Panc1 (cell line): ENCODE results near the gene MT1HL1. TPM values are rescaled to one million over a fixed set of nuclear protein-coding genes. Genes with fewer than 3 reads are reported as not detected.

Source experiments
- ATAC-seq: fragments of 200-7000 bp; cut with Tn5 transposase; 2 replicates; pipeline ENCODE4 v1.9.1; 2020; ENCODE audit warnings: mild to moderate bottlenecking, moderate library complexity
- Bru-seq: library from RNA; stranded (reverse); fragments of 400-500 nt; gene quantifications from one replicate; lab custom pipeline; 2021; lab: Mats Ljungman, UMichigan
- BruChase-seq, 2 experiments: library from RNA; stranded (reverse); fragments of 400-500 nt; gene quantifications; one replicate each; lab custom pipeline; 2021; lab: Mats Ljungman, UMichigan
- BruUV-seq: library from RNA; stranded (reverse); fragments of 400-500 nt; replicated peaks from 2 replicates; lab custom pipeline; 2021; lab: Mats Ljungman, UMichigan
- CTCF ChIA-PET: fragments of 300-600 bp; sonication (Branson Sonifier 250); formaldehyde crosslinking; loops from one replicate; lab custom pipeline; 2022; ENCODE audit warnings: antibody characterized with exemption; lab: Charles Lee
- POLR2A ChIA-PET: fragments of 300-600 bp; sonication (Branson Sonifier 250); formaldehyde crosslinking; loops from one replicate; lab custom pipeline; 2022; ENCODE audit warnings: antibody characterized with exemption; lab: Charles Lee
- DNase-seq: peaks from one replicate; pipeline ENCODE4 v3.0.0-alpha.2; 2010; ENCODE audit warnings: low read depth, low spot score
- H3K27ac ChIP-seq: 2 replicates; pipeline ENCODE4 v1.5.1; 2011; ENCODE audit warnings: mild to moderate bottlenecking, low read length, inconsistent platforms
- H3K27me3 ChIP-seq: fragments of 200-500 bp; sonication (Bioruptor generic); 2 replicates; pipeline ENCODE4 v1.6.0; 2014; ENCODE audit warnings: low read length, inconsistent platforms; ENCODE audit not compliant: control insufficient read depth, insufficient read depth
- H3K36me3 ChIP-seq: fragments of 200-500 bp; sonication (Bioruptor generic); 2 replicates; pipeline ENCODE4 v1.5.1; 2014; ENCODE audit warnings: inconsistent platforms, mild to moderate bottlenecking, low read length, moderate library complexity; ENCODE audit not compliant: control insufficient read depth, insufficient read depth
- H3K4me1 ChIP-seq: 2 replicates; pipeline ENCODE4 v1.5.1; 2011; ENCODE audit warnings: inconsistent platforms, mild to moderate bottlenecking, low read length, moderate library complexity; ENCODE audit not compliant: control insufficient read depth, insufficient read depth
- H3K4me3 ChIP-seq, 2 experiments: 2 replicates each; pipeline ENCODE4 v1.5.1; 2011 to 2012; ENCODE audit warnings: low read depth in 2 of 2, low read length in 2 of 2, mild to moderate bottlenecking in 2 of 2, inconsistent platforms in 1 of 2, moderate library complexity in 1 of 2
- H3K9me3 ChIP-seq: fragments of 200-500 bp; sonication (Bioruptor generic); 2 replicates; pipeline ENCODE4 v1.5.1; 2014; ENCODE audit warnings: low read depth, mild to moderate bottlenecking, inconsistent platforms, low read length, moderate library complexity; ENCODE audit not compliant: control insufficient read depth, insufficient read depth
- CTCF ChIP-seq: fragments of 450-650 bp; IDR thresholded peaks from 2 replicates; pipeline ENCODE4 v1.5.1; 2017; ENCODE audit warnings: mild to moderate bottlenecking
- POLR2AphosphoS5 ChIP-seq: IDR thresholded peaks from 2 replicates; pipeline ENCODE4 v1.6.1; 2012; ENCODE audit warnings: mild to moderate bottlenecking, low read depth, low read length, moderate library complexity
- SIN3A ChIP-seq: IDR thresholded peaks from 2 replicates; pipeline ENCODE4 v1.6.1; 2012; ENCODE audit warnings: low read depth, mild to moderate bottlenecking, low read length, moderate library complexity, borderline replicate concordance; ENCODE audit not compliant: insufficient read depth
- TCF7L2 ChIP-seq: IDR thresholded peaks from 2 replicates; pipeline ENCODE4 v1.6.1; 2011; ENCODE audit warnings: mild to moderate bottlenecking, low read depth, low read length, inconsistent platforms
- in situ Hi-C: cut with HindIII; loops from 2 replicates; pipeline ENCODE4 v1.10.0; 2016; ENCODE audit warnings: low sequenced_read_pairs, low pct_unique_long_range_greater_than_20kb
- intact Hi-C: fragments of 100-400 bp; cut with micrococcal nuclease; formaldehyde crosslinking; loops from one replicate; pipeline ENCODE4 v1.10.0; 2022; ENCODE audit not compliant: unreplicated experiment
- long read RNA-seq: library from polyadenylated mRNA; unstranded; transcript quantifications from one replicate; pipeline ENCODE4 v2.0.0, GENCODE V29; 2021; ENCODE audit not compliant: unreplicated experiment
- polyA plus RNA-seq: library from polyadenylated mRNA; unstranded; fragments of >200 nt; gene quantifications from one replicate; pipeline ENCODE4 v1.2.1, GENCODE V29; 2012; ENCODE audit warnings: missing spikeins; ENCODE audit not compliant: insufficient read length
- total RNA-seq: library from RNA; stranded (reverse); gene quantifications from one replicate; pipeline ENCODE4 v1.2.1, GENCODE V29; 2021; ENCODE audit not compliant: unreplicated experiment
- TF ChIP-seq, protein P1 (sequence below), 2 experiments: IDR thresholded peaks; 2 replicates each; pipeline ENCODE4 v1.6.1; 2011 to 2012; ENCODE audit warnings: low read depth in 2 of 2, control low read depth in 1 of 2, low read length in 1 of 2, mild to moderate bottlenecking in 1 of 2, moderate library complexity in 1 of 2; ENCODE audit not compliant: insufficient read depth in 1 of 2

The MT1HL1 gene
- total RNA-seq, result not detected
- polyA plus RNA-seq, result not detected
- not detected for Bru-seq, nascent RNA
- BruChase-seq, experiment 1, labeled RNA remaining after a 2-hour chase, result not detected
- BruChase-seq, experiment 2, labeled RNA remaining after a 6-hour chase, result not detected
- long read RNA-seq, result 0 reads

DNA sequence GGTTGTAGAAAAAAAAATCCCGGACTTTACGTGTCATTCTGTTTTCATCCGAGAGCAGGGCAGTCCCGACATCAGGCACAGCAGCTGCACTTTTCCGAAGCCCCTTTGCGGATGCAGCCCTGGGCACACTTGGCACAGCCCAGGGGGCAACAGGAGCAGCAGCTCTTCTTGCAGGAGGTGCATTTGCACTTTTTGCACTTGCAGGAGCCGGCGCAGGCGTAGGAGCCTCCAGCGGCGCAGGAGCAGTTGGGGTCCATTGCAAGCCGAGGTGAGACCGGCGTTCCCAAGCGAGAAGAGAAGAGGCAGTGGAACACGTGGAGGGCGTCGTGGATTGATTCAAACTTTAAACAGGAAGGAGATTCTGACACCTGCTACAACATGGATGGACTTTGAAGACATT, at the start of gene MT1HL1:
Gene MT1HL1, minus strand, starts transcription at position 326 of the 400 bp plus-strand sequence. Its CDS starts 69 bp downstream, at position 257.
- CTCF ChIA-PET, result no interaction called here
- BruUV-seq, result no TSS peak
- POLR2A ChIA-PET, result no interaction called here
- H3K27me3 ChIP-seq, result no peaks in the 10 kb centered on the region; the same call in 1 of the 2 replicates
- TF ChIP-seq TCF7L2 (no peak), POLR2AphosphoS5 (no peak), SIN3A (no peak), CTCF (no peak)
- TF ChIP-seq, protein P1, sequence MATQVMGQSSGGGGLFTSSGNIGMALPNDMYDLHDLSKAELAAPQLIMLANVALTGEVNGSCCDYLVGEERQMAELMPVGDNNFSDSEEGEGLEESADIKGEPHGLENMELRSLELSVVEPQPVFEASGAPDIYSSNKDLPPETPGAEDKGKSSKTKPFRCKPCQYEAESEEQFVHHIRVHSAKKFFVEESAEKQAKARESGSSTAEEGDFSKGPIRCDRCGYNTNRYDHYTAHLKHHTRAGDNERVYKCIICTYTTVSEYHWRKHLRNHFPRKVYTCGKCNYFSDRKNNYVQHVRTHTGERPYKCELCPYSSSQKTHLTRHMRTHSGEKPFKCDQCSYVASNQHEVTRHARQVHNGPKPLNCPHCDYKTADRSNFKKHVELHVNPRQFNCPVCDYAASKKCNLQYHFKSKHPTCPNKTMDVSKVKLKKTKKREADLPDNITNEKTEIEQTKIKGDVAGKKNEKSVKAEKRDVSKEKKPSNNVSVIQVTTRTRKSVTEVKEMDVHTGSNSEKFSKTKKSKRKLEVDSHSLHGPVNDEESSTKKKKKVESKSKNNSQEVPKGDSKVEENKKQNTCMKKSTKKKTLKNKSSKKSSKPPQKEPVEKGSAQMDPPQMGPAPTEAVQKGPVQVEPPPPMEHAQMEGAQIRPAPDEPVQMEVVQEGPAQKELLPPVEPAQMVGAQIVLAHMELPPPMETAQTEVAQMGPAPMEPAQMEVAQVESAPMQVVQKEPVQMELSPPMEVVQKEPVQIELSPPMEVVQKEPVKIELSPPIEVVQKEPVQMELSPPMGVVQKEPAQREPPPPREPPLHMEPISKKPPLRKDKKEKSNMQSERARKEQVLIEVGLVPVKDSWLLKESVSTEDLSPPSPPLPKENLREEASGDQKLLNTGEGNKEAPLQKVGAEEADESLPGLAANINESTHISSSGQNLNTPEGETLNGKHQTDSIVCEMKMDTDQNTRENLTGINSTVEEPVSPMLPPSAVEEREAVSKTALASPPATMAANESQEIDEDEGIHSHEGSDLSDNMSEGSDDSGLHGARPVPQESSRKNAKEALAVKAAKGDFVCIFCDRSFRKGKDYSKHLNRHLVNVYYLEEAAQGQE (IDR thresholded peaks at IDR 0.05; ENCODE audit: insufficient read depth in 1 of 2, low read depth in 2 of 2, low read length in 1 of 2), result no peak
- ATAC-seq, result no peak
- in situ Hi-C loops (no loop called here), intact Hi-C loops (no loop called here)
- no peak within 1 kb of the TSS for H3K4me3 ChIP-seq
- no peaks in the 10 kb centered on the region for H3K36me3 ChIP-seq
- no peak within 1 kb of the TSS for H3K27ac ChIP-seq
- H3K4me1 ChIP-seq, result no peaks in the 10 kb centered on the region
- no peak for DNase-seq
- H3K9me3 ChIP-seq, result no peaks in the 10 kb centered on the region

GRCh38 chr1:237050915-237051314, 46.7 kb upstream of the MT1HL1 start:
- peaks cover 13% of the 10 kb centered on the region for H3K27me3 ChIP-seq
- POLR2A ChIA-PET, result no interaction called here
- H3K27ac ChIP-seq, result no peak overlapping the region
- no TSS peak for BruUV-seq
- H3K4me1 ChIP-seq, result no peaks in the 10 kb centered on the region
- H3K9me3 ChIP-seq, result no peaks in the 10 kb centered on the region
- intact Hi-C loops, result no loop called here
- no peaks in the 10 kb centered on the region; the same call in 1 of the 2 replicates for H3K36me3 ChIP-seq
- H3K4me3 ChIP-seq, result no peak overlapping the region
- no peak for ATAC-seq
- TF ChIP-seq SIN3A, result no peak
- TF ChIP-seq POLR2AphosphoS5, result no peak
- TF ChIP-seq CTCF, result no peak
- TF ChIP-seq, protein P1 (IDR thresholded peaks at IDR 0.05; ENCODE audit: insufficient read depth in 1 of 2, low read depth in 2 of 2, low read length in 1 of 2), result no peak
- no peak for TF ChIP-seq TCF7L2
- no peak for DNase-seq
- in situ Hi-C loops, result no loop called here
- CTCF ChIA-PET, result no interaction called here
